Activated CD4-positive, CD25-positive, alpha-beta regulatory T cell treated with anti-CD3 and anti-CD28 coated beads, Interleukin-2, amount 50 U/mL, for 24 hours (primary cell): ENCODE measurements around the gene GRK3.
"Not testable (repeated sequence)": the region's sequence is repeated elsewhere in the genome, so short reads cannot be mapped to it uniquely, and the experiment has no call there.

Source experiments
- ATAC-seq, 2 donors: fragments of 150-1000 bp; cut with Tn5 transposase; one replicate each; pipeline ENCODE4 v1.10.0; 2021; ENCODE audit warnings: mild to moderate bottlenecking in 1 of 2, moderate library complexity in 1 of 2

GRK3 gene

DNA sequence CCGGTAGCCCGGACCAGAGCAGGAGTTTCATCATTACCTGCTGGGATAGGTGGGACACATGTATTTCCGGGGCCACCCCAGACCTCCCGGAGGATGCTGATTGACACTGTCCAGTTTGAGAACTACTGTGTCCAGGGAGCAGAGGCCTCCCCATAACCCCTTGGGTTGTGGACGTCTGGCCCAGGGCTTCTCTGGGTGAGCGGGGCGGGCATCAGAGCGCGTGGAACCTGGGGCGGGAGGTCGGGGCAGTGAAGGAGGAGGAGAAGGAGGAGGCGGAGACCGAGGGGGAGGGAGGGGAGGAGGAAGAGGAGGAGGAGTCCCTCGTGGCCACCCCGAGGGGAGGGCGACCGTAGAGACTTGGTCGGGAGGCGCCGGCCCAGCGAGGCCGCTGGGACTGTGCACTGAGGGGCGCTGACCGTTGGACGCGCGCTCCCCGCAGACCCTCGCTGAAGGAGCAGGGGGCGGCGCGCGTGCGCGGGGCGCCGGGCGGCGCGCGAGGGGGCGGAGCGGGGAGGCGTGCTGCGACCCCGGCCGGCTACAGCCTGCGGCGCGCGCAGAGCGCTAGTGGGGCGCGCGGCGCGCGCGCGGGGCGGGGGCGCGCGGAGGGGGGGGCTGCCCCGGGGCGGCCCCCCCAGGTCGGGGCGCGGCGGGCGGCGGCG, at the start of gene GRK3:
Gene GRK3 (plus strand): TSS at position 356 of the 659 bp plus-strand sequence. CDS start 366 bp downstream, outside the sequence.
- ATAC-seq, result peak; percentile 74

DNA sequence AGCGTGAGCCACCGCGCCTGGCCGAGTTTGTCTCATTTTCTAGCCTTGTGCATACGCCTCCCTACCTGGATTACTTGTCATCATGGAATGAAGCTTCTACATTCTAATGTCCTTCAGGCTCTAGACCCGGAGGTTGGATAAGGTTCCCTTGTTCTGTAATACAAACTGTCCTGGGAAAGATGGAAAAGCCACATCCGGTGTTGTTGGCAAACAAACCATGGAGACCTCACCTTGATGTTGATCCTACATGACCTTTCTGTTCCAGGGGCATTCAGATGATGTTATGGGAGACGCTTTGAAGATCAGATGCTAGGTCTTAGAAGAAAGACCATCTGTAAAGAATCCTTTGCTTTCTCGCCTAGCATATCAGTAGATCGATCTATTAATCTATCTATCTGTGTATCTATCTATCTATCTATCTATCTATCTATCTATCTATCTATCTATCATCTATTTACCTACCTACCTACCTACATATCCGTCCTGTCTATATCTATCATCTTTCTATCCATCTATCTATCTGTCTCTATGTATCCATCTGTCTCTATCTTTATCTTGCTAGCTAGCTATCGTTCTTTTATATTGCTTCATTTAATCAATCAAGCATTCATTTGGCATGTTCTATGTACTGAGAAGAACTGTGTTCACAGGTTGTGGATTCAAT, 46.3 kb upstream of the GRK3 start:
- ATAC-seq, result no peak

DNA sequence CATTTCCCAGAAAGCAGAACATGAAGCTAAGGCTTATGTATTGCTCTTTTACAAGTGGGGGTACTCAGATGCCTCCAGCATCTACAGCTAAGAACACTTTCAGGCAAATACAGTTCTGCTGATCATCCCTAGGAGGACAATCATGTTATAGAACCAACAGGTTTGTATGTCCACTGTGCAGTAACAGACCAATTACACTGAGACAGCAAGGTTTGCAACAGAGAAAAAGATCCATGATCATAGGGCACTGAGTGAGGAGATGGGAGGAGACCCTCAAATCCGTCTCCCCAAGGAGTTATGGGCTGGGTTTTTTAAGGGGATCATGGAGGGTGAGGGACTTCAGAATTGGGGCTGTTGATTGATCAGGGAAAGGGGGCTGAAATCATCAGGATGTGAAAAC, 39.1 kb upstream of the GRK3 start:
- ATAC-seq, result no peak

DNA sequence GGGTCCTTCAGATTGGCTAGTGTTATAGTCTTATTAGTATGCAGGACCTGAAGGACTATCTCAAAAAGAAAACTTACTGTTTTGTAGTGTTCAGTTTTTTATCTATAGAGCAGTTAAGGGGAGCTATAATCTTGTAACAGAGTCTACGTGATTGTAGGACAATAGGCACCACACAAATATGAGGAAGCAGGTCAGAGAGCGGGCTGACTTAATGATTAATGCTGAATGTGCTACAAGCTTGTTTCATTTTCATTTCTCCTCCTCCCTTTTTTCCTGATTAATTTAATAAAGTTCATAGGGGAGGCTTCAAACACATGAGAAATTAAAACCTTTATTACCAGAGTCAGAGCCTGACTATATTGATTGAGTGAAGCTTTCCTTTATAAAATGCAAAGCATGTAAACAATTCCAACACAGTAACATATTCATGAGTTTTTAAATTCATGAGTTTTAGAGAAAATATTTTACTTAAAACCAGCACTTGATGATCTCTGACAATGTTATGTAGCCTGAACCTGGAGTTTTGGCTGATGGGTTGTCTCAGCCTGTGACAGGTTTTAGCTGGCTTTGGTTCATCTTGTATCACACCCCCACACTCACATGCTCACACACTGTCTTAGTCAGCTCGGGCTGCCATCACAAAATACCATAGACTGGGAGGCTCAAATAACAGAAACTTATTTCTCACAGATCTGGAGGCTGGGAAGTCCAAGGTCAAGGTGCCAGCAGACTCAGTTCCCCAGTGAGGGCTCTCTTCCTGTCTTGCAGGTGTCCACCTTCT, 38.5 kb upstream of the GRK3 start:
- ATAC-seq, result not testable (repeated sequence)

DNA sequence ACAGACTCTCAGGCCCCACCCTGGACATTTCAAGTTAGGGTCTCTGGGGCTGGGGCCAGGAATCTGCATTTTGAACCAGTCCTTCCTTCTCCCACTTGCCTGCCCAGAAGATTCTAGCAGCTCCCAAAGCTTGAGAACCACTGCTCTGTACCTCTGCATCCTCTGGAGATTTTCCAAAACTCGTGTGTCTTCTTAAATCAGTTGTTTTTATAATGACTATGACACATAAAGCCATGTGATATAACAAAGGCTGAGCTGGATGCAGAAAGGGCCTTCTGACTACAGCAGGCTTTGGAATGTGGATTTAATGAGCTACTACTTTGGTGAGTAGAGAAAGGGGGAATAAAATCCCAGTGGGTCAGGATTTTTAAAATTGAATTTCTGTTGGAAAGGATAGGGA, 37.5 kb upstream of the GRK3 start:
- not testable (repeated sequence) for ATAC-seq

DNA sequence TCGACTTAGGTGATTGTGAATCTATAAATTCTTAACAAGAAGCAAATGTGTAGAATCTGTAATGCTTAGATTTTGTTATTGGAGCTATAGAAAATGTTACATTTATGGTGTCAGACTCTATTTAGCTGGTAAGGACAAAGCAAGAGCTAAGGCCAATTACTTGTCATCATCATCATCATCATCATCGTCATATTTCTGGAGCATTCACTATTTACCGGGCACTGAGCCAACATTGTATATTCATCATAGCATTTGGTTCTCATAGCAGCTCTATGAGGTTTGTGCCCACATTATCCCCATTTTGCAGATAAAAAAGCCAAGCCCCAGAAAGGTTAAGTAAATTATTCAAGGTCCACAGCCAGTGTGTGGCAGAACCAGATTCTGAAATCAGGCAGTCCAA, 36.4 kb upstream of the GRK3 start:
- ATAC-seq, result not testable (repeated sequence)

DNA sequence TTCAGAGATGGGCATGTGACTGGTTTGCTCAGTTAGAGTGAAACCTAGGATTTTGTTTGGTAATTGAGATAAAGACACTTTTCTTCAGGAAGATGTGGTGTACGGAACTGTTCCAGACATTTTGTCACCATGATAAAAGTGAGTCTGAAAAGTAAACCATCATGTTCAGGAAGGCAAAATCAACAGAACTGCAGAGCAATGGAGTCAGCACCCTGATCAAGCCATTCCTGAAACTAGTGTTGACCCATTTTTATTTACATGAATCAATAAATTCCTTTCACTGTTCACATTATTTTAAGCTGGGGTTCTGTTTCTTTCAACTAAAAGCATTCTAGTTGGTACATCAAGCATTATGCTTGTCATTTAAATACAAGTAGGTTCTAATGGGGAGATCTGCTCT, 35.4 kb upstream of the GRK3 start:
- not testable (repeated sequence) for ATAC-seq

DNA sequence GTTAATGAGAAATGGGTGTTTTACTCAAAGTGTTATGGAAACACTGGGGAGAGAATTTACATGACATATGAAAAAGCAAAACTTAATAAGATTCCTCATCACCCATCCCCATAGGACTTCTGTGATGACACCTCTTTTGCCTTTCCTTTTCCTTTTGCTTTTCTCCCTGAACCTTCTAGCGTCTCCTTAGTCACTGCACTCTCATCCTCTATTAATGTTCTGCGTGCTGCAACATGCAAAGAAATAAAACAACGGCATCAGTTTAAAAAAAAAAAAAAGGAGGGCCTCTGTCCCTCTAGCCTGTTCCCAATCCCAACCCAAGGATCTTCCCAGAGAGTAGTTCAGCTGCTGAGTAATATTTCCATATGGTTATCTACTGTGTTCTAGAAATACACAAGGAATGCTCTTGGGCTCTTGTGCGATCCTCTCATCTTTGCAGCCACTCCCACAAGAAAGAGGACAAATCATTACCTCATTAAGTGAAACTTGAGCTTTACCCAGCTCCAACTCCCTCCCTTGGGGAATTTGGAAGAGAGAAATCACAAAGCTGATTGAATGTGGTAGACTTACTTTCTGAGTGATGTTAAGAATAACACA, 34.8 kb upstream of the GRK3 start:
- not testable (repeated sequence) for ATAC-seq

DNA sequence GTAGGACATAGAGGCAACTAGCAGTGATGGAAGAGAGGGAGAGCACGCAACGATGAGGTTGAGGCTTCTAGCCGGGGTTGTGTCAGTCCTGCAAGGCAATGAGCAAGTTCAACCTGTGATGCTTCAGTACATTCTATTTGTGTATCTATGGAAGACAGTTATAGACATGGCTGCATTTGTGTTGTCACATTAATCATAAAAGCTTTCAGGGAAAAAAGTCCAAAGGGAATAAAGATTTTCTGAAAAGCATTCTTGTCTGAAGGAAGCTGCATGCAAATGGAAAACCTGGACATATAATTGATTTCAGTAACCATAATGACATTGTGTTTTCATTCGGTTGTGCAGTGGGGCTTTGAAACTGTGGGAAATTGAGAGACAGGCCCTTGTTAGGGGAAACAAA, 32.8 kb upstream of the GRK3 start:
- ATAC-seq, result not testable (repeated sequence)

DNA sequence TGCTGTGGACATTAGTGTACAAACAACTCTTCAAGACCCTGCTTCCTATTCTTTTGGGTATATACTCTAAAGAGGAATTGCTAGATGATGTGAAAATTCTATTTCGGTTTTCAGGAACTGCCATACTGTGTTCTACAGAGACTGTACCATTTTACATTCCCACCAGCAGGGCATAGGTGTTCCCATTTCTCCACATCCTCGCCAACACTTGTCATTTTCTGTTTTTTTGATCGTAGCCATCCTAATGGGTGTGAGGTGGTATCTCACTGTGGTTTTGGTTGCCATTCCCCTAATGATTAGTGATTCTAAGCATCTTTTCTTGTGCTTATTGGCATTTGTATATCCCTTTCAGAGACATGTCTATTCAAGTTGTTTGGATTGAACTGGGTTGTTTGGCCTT, 29.8 kb upstream of the GRK3 start:
- no peak for ATAC-seq

DNA sequence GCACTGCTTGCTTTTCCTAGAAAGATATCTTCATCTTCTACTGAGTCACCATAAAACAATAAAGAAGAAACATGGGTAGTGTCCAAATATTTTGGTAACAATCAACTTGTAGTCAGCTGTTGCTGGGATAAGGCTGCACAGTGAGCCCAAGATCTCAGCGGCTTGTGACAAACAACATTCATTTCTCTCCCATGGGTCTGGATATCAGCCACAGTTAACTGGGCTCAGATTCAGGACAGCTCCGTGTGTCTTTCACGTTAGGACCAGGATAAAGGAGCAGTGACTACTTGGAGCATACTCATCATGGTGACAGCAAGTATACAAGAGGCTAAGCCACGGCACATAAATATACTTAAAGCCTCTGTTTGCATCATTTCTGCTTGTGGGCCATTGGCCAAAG, 27.9 kb upstream of the GRK3 start:
- ATAC-seq, result no peak

DNA sequence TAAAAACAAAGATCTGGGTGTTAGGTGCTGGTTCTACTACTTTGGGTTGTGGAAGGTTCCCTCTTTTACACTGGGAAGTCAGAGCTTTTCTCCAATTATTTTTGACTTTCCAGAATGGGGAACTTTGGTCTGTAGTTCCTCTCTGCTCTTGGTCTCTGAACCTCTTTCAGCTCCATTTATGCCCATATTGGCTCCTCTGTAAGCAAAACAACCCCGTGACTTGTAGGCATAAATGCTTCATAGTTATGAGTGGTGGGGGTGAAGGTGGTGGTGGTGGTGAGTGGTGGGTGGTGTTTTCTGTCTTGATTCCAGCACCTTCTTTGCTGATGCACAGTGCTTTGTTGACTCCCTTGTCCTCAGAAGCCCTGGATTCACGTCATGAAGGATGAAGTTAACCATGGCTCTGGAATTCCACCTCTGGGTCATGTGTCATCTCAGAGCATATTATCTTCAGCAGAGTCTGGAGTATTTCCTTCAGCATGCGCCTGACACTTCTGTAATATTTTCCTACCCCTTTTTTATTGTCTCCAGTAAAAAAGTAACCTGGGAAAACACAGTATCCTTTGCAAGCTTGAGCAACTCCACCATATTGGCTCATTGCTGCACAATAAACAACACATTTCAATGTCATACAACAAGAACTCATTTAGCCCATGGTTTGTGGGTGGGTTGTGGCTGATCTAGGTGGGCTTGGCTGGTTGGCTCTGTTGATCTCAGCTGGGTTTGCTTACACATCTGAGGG, 24.1 kb upstream of the GRK3 start:
- ATAC-seq, result no peak

DNA sequence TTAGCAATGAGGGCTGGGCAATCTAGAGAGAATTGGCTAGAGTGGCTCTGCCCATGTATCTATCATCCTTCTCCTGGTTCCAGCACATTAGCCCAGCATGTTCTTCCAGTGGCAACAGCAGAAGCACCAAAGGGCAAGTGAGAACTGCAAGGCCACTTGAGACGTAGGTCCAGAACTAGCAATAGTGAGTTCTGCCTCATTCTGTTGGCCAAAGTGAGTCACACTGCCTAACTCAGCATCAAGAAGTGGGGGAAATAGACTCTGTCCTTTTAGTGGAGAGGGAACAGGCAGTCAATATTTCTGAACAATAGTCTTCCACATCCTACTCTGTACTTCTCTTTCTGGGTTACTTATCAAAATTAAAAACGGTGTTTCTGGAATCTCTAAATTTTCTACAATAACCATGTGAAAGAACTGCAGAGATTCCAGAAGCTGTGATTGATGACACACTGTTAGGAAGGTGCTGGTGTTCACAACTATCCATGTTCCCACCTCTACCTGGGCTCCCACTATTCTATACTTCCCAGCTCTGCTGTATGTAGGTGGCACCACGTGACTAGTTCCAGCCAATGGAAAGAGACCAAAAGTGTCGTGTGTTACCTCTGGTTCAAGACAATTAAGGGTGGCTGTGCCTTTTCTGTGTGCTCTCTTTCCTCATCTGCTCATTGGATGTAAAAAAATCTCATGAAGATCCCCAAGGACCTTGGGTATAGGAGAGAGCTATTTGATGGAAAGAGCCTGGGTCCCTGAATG, 23.4 kb upstream of the GRK3 start:
- no peak for ATAC-seq

DNA sequence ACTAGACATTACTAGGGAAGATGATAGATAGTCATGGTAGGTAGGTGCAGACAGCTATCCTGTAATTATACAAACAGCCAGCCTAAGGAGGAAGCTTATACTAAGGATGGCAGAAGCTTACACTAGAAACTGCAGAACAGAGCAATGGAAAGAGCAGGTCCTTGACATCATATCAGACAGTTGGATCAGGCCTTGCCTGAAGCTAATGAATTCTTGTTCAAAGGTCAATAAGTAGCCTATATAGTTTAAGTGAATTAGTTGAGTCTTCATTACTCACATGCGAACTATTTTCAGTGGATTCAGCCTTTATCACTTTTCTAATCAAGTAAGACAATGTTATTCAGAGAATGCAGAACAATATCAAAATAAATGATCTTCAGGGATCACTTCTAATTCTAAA, 22.3 kb upstream of the GRK3 start:
- ATAC-seq, result no peak

DNA sequence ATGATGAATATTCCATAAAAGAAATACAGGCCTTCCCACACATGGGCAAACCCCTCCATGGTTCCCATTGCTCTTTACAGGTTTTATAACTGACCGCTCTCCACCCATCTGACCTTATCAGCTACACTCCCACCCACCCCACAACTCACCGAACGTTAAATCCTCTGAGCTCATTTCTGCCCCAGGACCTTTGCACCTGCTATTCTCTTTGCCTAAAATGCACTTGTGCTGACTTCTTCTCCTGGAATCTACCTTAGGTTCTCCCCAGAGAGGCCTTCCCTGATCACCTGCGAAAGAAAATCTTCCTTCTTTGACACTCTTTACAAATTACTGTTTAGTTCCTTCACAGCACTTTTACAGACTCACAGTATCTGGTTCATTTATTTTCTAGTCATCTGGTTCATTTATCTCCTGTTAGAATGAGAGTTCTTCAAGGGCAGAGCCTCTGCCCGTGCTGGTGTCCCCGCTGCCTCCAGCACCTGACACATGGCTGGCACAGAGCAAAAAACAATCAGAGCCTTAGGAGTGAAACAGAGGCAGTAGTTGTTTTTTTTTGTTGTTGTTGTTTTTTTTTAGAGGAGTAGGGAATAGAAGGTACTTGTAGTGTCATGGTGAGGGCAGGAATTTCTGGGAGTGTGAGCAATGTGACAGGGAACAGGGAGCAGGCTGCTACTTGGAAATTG, 21.6 kb upstream of the GRK3 start:
- ATAC-seq, result no peak

DNA sequence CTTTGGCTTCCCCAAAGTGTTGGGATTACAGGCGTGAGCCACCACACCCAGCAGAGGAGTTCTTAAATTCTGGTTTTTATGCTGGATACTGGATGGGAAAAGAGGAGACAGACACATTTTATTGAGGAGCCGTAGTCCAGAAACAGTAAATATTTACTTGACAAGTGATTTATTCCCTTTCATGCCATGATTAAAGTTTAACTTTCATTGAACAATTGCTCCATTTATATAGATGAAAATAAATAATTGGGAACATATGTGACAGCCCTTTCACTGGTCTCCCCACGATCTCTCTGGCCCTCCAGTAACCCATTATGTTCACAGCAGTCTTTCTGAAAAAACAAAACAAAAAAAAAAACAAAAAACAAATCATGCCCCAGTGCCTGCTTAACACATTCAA, 19.3 kb upstream of the GRK3 start:
- no peak for ATAC-seq

DNA sequence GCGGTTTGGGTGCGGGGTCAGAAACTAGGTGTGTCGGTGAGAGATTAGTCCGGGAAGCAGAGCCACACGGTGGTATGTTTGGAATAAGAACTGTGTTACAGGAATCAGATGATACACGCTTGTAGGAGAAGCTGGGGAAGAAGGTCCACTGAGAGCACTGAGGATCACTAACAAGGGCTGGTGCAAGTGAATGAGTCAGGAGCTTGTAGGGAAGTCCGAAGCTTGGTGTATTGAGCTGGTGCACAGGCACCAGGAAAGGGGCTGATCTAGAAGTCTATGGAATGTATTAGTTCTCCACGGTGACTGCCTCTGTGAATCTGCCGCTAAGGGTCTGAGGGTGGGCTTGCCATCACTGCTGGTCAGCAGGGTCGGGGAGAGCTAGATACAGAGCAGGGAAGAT, 18.8 kb upstream of the GRK3 start:
- no peak for ATAC-seq

DNA sequence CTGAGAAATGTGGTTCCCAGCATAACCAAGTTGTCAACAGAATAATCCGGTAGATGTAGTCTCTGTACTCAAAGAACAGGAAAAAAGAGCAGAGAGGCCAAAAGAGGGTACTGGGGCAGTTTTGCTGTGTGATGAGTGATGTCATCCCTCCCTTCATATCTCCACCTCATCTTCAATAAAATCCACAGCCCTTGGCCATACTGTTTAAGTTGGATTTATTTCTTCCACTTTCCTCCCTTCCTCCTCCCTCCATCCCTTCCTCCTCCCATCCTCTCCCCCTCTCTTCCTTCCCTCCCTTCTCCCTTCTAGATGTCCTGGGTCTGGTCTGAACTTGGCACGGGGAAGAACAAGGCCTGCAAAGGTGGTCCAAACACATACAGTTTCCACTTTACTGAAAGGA, 18.2 kb upstream of the GRK3 start:
- no peak for ATAC-seq

DNA sequence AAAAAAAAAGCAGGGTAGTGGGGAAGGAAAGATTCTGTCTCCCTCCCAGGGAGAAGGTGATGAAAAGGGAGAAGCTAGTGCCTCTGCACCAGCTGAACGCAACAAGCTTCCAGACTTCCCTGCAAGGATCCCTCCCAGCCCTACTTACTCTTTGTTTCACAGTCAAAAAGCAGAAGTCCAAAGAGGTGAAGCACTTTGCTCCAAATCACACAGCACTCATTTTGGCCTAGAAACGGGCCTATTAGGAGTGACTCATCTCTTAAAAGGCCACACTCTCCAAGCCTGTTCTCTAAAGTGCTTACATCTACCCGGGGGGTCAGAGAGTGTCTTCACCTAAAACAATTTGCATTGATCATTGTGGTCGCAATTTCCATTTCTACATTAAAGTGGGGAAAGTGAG, 17.7 kb upstream of the GRK3 start:
- no peak for ATAC-seq

DNA sequence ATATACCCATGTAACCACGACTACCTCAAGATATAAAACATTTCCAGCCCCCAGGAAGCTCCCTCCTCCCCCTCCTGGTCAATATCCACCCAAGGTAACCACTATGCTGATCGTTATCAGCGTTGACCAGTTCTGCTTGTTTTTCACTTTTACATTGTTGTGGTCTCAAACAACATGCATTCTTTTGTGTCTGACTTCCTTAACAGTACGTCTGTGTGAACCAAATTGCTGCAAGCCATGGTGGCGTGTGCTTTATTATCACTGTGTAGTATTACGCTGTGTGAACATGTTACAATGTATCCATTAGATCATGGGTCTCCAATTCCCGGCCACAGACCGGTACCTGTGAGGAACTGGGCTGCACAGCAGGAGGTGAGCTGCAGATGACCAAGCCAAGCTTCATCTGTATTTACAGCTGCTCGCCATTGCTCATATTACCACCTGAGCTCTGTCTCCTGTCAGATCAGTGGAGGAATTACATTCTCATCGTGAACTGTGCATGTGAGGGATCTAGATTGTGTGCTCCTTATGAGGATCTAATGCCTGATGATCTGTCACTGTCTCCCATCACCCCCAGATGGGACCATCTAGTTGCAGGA, 15.5 kb upstream of the GRK3 start:
- ATAC-seq, result no peak

DNA sequence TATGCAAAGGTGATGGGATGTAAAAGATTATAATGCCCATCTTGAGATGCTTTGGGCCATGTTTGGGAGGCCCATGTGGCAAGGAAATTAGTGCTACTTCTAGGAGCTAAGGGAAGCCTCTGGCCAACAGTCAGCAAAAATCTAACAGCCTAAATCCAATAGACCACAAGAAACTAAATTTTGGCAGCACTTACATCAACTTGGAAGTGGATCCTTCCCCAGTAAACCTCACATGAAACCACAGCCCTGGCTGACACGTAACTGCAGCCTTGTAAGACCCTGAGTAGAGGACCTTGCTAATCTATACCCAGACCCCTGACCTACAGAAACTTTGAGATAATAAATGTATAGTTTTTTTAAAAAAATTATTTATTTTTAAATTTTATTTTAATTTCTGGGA, 13.1 kb upstream of the GRK3 start:
- no peak for ATAC-seq
